DND-41 (cell line): ENCODE measurements around the gene HIVEP2.

Source experiments
- ATAC-seq: fragments of 200-7000 bp; cut with Tn5 transposase; 3 replicates; pipeline ENCODE4 v1.9.1; 2021; ENCODE audit warnings: low read depth; ENCODE audit not compliant: insufficient read depth
- DNase-seq: peaks from one replicate; pipeline ENCODE4 v3.0.0-alpha.2; 2020
- H2AFZ ChIP-seq: 2 replicates; pipeline ENCODE4 v1.6.0; 2012; ENCODE audit warnings: low read depth, low read length
- H3K27ac ChIP-seq: 2 replicates; pipeline ENCODE4 v1.5.1; 2012; ENCODE audit warnings: low read length, inconsistent platforms
- H3K27me3 ChIP-seq: fragments of 200-600 bp; sonication (generic); 2 replicates; pipeline ENCODE4 v1.6.0; 2012; ENCODE audit warnings: low read length, mild to moderate bottlenecking, inconsistent platforms; ENCODE audit not compliant: insufficient read depth, poor library complexity
- H3K36me3 ChIP-seq: 2 replicates; pipeline ENCODE4 v1.5.1; 2012; ENCODE audit warnings: low read length, inconsistent platforms; ENCODE audit not compliant: insufficient read depth
- H3K4me1 ChIP-seq: 2 replicates; pipeline ENCODE4 v1.5.1; 2012; ENCODE audit warnings: mild to moderate bottlenecking, low read length; ENCODE audit not compliant: insufficient read depth
- H3K4me2 ChIP-seq: 2 replicates; pipeline ENCODE4 v1.6.0; 2012; ENCODE audit warnings: mild to moderate bottlenecking, moderate library complexity, low read length, inconsistent platforms; ENCODE audit not compliant: insufficient read depth
- H3K4me3 ChIP-seq, 2 experiments: fragments of 200-600 bp in 1 of 2; shearing (Covaris generic) in 1 of 2; 2 replicates each; pipeline ENCODE4 v1.5.1; 2012 to 2016; ENCODE audit warnings: inconsistent platforms in 2 of 2, low read length in 2 of 2, mild to moderate bottlenecking in 2 of 2, low read depth in 1 of 2, moderate library complexity in 1 of 2
- H3K79me2 ChIP-seq: 2 replicates; pipeline ENCODE4 v1.6.0; 2012; ENCODE audit warnings: low read length, inconsistent platforms; ENCODE audit not compliant: insufficient read depth
- H3K9ac ChIP-seq: 2 replicates; pipeline ENCODE4 v1.6.0; 2012; ENCODE audit warnings: low read depth, mild to moderate bottlenecking, inconsistent platforms, low read length, moderate library complexity
- H3K9me3 ChIP-seq: 2 replicates; pipeline ENCODE4 v1.5.1; 2012; ENCODE audit warnings: low read length, moderate library complexity, mild to moderate bottlenecking, inconsistent platforms; ENCODE audit not compliant: insufficient read depth, severe bottlenecking
- H4K20me1 ChIP-seq: 2 replicates; pipeline ENCODE4 v1.6.0; 2012; ENCODE audit warnings: low read length; ENCODE audit not compliant: insufficient read depth
- EZH2 ChIP-seq: IDR thresholded peaks from 3 replicates; pipeline ENCODE4 v1.6.1; 2012; ENCODE audit warnings: borderline replicate concordance, low read depth, mild to moderate bottlenecking, moderate library complexity, low read length, inconsistent platforms; ENCODE audit not compliant: severe bottlenecking
- TF ChIP-seq, protein P1 (sequence below): IDR thresholded peaks from 2 replicates; pipeline ENCODE4 v1.5.1; 2012; ENCODE audit warnings: borderline replicate concordance, low read length, moderate library complexity, mild to moderate bottlenecking; ENCODE audit not compliant: poor library complexity, severe bottlenecking; ENCODE audit errors: extremely low read depth

HIVEP2 gene

DNA sequence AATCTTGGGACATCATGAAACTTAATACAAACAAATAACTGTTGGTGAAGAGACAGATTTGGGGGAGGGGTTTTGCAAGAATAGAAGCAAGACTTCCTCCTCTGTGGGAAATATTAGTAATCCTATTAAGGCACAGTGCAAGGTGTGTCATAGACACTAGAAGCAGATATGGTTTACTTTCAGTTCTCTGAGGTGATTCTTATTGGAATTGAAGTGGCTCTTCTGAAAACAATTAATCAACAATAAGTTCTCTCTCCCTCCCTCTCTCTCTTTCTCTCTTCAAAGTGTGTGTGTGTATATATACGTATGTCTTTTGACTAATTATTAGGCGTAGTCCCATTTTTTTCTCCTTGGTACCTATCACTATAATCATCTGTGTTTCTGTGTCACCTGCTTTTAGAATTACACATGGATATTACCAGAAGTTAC is 99.8 kb downstream of the HIVEP2 start:
- Histone ChIP-seq H3K4me3 (no peak overlapping the region; a peak in 1 of 4 replicates), H4K20me1 (no peaks in the 10 kb centered on the region), H3K79me2 (no peaks in the 10 kb centered on the region), H3K4me2 (peak overlapping the region; percentile 42), H3K9ac (no peak overlapping the region; the same call in 1 of the 2 replicates), H2AFZ (no peak overlapping the region), H3K27ac (peak overlapping the region; percentile 33; the same call in 1 of the 2 replicates), H3K27me3 (no peaks in the 10 kb centered on the region), H3K9me3 (no peaks in the 10 kb centered on the region), H3K36me3 (no peaks in the 10 kb centered on the region), H3K4me1 (peaks cover 49% of the 10 kb centered on the region)
- TF ChIP-seq EZH2 = no peak
- TF ChIP-seq, protein P1, sequence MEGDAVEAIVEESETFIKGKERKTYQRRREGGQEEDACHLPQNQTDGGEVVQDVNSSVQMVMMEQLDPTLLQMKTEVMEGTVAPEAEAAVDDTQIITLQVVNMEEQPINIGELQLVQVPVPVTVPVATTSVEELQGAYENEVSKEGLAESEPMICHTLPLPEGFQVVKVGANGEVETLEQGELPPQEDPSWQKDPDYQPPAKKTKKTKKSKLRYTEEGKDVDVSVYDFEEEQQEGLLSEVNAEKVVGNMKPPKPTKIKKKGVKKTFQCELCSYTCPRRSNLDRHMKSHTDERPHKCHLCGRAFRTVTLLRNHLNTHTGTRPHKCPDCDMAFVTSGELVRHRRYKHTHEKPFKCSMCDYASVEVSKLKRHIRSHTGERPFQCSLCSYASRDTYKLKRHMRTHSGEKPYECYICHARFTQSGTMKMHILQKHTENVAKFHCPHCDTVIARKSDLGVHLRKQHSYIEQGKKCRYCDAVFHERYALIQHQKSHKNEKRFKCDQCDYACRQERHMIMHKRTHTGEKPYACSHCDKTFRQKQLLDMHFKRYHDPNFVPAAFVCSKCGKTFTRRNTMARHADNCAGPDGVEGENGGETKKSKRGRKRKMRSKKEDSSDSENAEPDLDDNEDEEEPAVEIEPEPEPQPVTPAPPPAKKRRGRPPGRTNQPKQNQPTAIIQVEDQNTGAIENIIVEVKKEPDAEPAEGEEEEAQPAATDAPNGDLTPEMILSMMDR = no peak
- DNase-seq = no peak
- ATAC-seq = no peak

DNA sequence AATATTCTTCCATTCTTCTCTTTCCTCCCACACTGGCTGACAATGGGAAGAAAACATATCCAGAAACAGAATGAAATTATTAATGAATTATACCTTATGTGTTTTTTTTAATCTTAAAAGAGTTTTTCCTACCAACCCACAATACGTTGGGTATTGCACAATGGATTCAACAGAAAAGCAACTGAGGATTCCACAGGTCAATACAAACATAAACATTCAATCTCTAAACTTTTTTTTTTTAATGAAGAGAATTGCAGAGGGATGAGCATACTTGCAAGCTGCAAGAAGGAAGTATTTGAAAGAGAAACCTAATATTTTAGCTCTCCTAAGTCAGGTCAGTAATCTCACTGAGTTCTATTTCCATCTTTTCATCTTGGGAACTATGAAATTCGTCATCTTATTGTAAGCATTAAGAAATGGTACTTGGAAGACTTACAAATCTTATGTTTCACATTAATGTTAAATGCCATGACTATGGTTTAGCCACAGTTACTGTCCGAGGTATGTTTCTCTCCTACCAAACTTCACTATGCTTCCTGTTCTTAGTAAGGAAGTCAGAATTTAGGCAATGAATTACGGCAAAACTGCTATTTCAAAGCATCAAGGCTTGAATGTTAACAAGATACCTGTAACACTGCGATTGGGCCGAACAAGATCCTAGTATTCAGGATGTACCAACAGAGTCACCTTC is 100.8 kb downstream of the HIVEP2 start:
- Histone ChIP-seq H3K79me2 (no peaks in the 10 kb centered on the region), H4K20me1 (no peaks in the 10 kb centered on the region), H3K4me2 (peak overlapping the region; percentile 66; the same call in 1 of the 2 replicates), H2AFZ (no peak overlapping the region), H3K9me3 (no peaks in the 10 kb centered on the region), H3K4me1 (peaks cover 49% of the 10 kb centered on the region), H3K4me3 (no peak overlapping the region), H3K27ac (peak overlapping the region; percentile 71; the same call in 1 of the 2 replicates), H3K27me3 (no peaks in the 10 kb centered on the region), H3K9ac (no peak overlapping the region), H3K36me3 (no peaks in the 10 kb centered on the region)
- no peak for DNase-seq
- TF ChIP-seq, protein P1 = no peak
- no peak for TF ChIP-seq EZH2
- no peak for ATAC-seq

DNA sequence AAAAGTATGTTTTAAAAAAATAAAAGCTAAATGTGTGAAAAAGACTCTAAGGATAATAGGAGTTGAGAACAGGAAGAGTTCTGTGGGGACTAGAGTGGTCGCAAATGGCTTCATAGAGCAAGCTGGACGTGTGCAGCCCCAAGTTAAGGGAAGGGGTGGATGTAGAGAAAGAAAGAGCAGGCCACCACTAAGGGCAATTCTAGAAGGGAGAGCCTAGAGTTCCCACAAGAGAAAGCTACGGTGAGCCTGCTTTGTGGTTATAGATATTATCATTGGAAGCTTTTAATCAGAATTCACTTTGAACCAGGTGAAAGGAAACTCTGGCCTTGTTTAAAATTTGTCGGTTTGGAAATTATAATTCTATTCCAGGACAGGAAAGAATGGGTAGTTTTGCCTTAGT is 101.6 kb downstream of the HIVEP2 start:
- no peaks in the 10 kb centered on the region for H3K79me2 ChIP-seq
- TF ChIP-seq, protein P1 = no peak
- TF ChIP-seq EZH2 = no peak
- H4K20me1 ChIP-seq = no peaks in the 10 kb centered on the region
- no peaks in the 10 kb centered on the region for H3K9me3 ChIP-seq
- peak overlapping the region; percentile 36 for H3K9ac ChIP-seq
- no peaks in the 10 kb centered on the region for H3K27me3 ChIP-seq
- peak overlapping the region; percentile 66 for H3K4me2 ChIP-seq
- DNase-seq = no peak
- no peaks in the 10 kb centered on the region for H3K36me3 ChIP-seq
- H2AFZ ChIP-seq = no peak overlapping the region
- peaks cover 49% of the 10 kb centered on the region for H3K4me1 ChIP-seq
- peak overlapping the region; percentile 71 for H3K27ac ChIP-seq
- peak overlapping the region in 1 of 2 experiments; percentile 42; a peak in 2 of 4 replicates for H3K4me3 ChIP-seq
- peak; percentile 53 for ATAC-seq
